ENCODE data around the gene SCAMP5. TPM values are rescaled to one million over a fixed set of nuclear protein-coding genes. Genes with fewer than 3 reads are reported as not detected.
A peak's percentile ranks its signal among the peaks of the same experiment; 100 is the strongest.

Gene SCAMP5
- total RNA-seq, 2 experiments from 2014 or later, result 2.0 to 3.0 TPM

DNA sequence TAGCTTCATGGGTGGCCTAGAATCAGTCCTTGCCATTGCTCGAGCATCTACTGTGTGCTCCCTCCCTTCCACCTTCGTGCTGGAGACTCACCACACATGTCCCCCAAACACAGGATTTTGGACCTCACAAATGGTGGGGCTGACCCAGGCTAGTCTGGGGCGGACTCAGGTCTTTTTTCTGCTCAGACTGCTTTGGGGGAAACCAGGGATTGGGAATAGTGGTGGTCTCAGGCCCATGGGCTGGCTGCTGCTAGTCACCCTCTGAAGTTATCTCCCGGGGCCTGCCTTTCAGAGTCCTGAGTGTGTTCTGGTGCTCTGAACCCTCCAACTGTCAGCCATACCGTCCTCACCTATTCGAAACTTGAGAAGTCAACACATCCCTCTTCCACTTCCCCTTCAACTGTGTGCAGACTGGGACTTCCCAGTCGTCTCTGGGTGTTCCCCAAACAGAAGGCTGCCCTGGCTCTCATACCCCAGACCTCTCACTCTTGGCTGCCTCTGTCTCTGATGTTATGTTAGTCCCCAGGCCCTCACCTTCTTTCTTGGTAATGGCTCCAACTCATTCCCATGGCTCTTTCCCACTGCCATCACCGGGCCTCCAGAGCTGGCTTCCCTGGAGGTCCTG is 74.0 kb downstream of the SCAMP5 start:
- DNase-seq, result no peak
- Mint-ChIP-seq H3K27ac (peak overlapping the region; percentile 37), H3K27me3 (no peaks in the 10 kb centered on the region), H3K36me3 (ENCODE audit: low read depth) (peaks cover 43% of the 10 kb centered on the region), H3K4me1 (peaks cover 58% of the 10 kb centered on the region), H3K9me3 (peaks cover 18% of the 10 kb centered on the region), H3K4me3 (no peak overlapping the region)
- POLR2A ChIA-PET, result no interaction called here
- CTCF ChIA-PET, result interaction anchor here (1.2 to 5.1 kb wide), 3 partner anchors 26 to 132 kb away, joined by 4 to 21 read pairs (median 4); partner anchors contain the start of gene C15orf39

DNA sequence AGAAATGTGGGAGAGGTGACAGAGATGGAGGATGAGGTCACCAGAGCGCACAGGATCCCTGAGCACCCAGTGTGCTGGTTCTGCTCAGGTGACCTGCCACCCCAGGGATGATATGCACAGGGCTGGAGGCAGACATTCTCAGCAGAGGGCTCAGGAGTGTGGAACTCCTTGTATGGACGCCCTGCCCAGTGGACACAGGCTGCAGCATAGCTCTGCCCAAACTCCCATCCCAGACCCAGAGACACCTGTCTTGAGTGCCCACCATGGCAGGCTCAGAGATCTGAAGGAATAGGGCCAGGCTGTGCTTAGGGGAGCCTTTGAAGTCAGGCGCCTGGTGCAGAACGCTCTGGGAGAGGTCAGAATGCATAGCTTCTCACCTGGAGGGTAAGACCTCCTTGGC is 75.3 kb downstream of the SCAMP5 start:
- Mint-ChIP-seq H3K36me3 (ENCODE audit: low read depth) (peaks cover 37% of the 10 kb centered on the region), H3K27ac (peak overlapping the region; percentile 54), H3K27me3 (no peaks in the 10 kb centered on the region), H3K4me1 (peaks cover 48% of the 10 kb centered on the region), H3K4me3 (no peak overlapping the region), H3K9me3 (peaks cover 14% of the 10 kb centered on the region)
- POLR2A ChIA-PET, result no interaction called here
- no peak for DNase-seq
- CTCF ChIA-PET, result interaction anchor here (1.2 to 1.4 kb wide), 2 partner anchors 58 to 131 kb away, joined by 3 to 4 read pairs; partner anchors contain the start of gene C15orf39

Other genes with a start within 250 kb of the SCAMP5 start
- gene CYP1A2, start 246.7 kb upstream of the SCAMP5 start, total RNA-seq, result not detected
- 100 to 1,000 TPM; 315 to 348 TPM for gene CSK, start 213.5 kb upstream of the SCAMP5 start, total RNA-seq
- under 1 TPM; 0.87 to 0.92 TPM for gene LMAN1L, start 182.7 kb upstream of the SCAMP5 start, total RNA-seq
- gene CPLX3, start 168.9 kb upstream of the SCAMP5 start, total RNA-seq, result under 1 TPM; 0.12 to 0.19 TPM
- gene ULK3, start 152.4 kb upstream of the SCAMP5 start, total RNA-seq, result 10 to 100 TPM; 56.6 to 66.4 TPM
- 100 to 1,000 TPM; 126 to 128 TPM for gene SCAMP2, start 122.2 kb upstream of the SCAMP5 start, total RNA-seq
- 10 to 100 TPM; 58.1 to 64.1 TPM for gene MPI, start 105.5 kb upstream of the SCAMP5 start, total RNA-seq
- 10 to 100 TPM; 65.8 to 68.2 TPM for gene FAM219B, start 88.7 kb upstream of the SCAMP5 start, total RNA-seq
- gene COX5A, start 57.5 kb upstream of the SCAMP5 start, total RNA-seq, result 100 to 1,000 TPM; 236 to 239 TPM
- 1 to 10 TPM; 6.4 TPM for gene RPP25, start 38.8 kb upstream of the SCAMP5 start, total RNA-seq
- 10 to 100 TPM; 19.6 to 20.7 TPM for gene PPCDC, start 28.0 kb downstream of the SCAMP5 start, total RNA-seq
- gene C15orf39, start 206.3 kb downstream of the SCAMP5 start, total RNA-seq, result 10 to 100 TPM; 47.0 to 48.6 TPM

Measured in activated CD4-positive, alpha-beta T cell treated with anti-CD3 and anti-CD28 coated beads, Interleukin-2, amount 10 ng/mL, durations not matched to agents 7 days and 5 days (primary cell).